Measurements from ENCODE around the gene RHPN2.
"Not testable (repeated sequence)": the region's sequence is repeated elsewhere in the genome, so short reads cannot be mapped to it uniquely, and the experiment has no call there.

- not testable (repeated sequence) for TF ChIP-seq CTCF (conservative IDR thresholded peaks at IDR 0.05; ENCODE audit: low read length); EZH2phosphoT487 (IDR thresholded peaks at IDR 0.05; ENCODE audit: borderline replicate concordance, low read depth, low read length)
These were observed 123.4 kb downstream of the RHPN2 start for GRCh38 chr19:32941273-32941672.
